HepG2 (cell line): ENCODE results near the gene EMC9.

Source experiments
- ATM ChIP-seq: fragments of 450-650 bp; IDR thresholded peaks from 2 replicates; pipeline ENCODE4 v1.7.1; 2017; ENCODE audit warnings: mild to moderate bottlenecking, borderline replicate concordance
- FOXK1 ChIP-seq: sonication (generic); formaldehyde crosslinking; IDR thresholded peaks from 2 replicates; pipeline ENCODE4 v1.4.0; 2020; ENCODE audit warnings: low read depth, missing genetic modification reagents, borderline replicate concordance
- KDM5A ChIP-seq: fragments of 200-600 bp; sonication (generic); IDR thresholded peaks from 2 replicates; pipeline ENCODE4 v1.7.0; 2018; ENCODE audit warnings: antibody characterized with exemption, mild to moderate bottlenecking, low read length, borderline replicate concordance
- MAX ChIP-seq: IDR thresholded peaks from 2 replicates; pipeline ENCODE4 v1.6.1; 2012; ENCODE audit warnings: inconsistent platforms
- NFYB ChIP-seq: sonication (generic); formaldehyde crosslinking; IDR thresholded peaks from 2 replicates; pipeline ENCODE4 v1.4.0; 2020; ENCODE audit warnings: missing genetic modification reagents
- NR2C2 ChIP-seq: sonication (generic); formaldehyde crosslinking; IDR thresholded peaks from 2 replicates; pipeline ENCODE4 v1.4.0; 2020; ENCODE audit warnings: missing genetic modification reagents, mild to moderate bottlenecking, moderate library complexity, borderline replicate concordance
- PRMT3 ChIP-seq: sonication (generic); formaldehyde crosslinking; IDR thresholded peaks from 2 replicates; pipeline ENCODE4 v1.8.1; 2022; ENCODE audit warnings: low read depth, mild to moderate bottlenecking, moderate library complexity, missing genetic modification reagents, borderline replicate concordance
- TF ChIP-seq, protein P1 (sequence below): sonication (generic); formaldehyde crosslinking; IDR thresholded peaks from 2 replicates; pipeline ENCODE4 v1.4.0; 2020; ENCODE audit warnings: missing genetic modification reagents

DNA sequence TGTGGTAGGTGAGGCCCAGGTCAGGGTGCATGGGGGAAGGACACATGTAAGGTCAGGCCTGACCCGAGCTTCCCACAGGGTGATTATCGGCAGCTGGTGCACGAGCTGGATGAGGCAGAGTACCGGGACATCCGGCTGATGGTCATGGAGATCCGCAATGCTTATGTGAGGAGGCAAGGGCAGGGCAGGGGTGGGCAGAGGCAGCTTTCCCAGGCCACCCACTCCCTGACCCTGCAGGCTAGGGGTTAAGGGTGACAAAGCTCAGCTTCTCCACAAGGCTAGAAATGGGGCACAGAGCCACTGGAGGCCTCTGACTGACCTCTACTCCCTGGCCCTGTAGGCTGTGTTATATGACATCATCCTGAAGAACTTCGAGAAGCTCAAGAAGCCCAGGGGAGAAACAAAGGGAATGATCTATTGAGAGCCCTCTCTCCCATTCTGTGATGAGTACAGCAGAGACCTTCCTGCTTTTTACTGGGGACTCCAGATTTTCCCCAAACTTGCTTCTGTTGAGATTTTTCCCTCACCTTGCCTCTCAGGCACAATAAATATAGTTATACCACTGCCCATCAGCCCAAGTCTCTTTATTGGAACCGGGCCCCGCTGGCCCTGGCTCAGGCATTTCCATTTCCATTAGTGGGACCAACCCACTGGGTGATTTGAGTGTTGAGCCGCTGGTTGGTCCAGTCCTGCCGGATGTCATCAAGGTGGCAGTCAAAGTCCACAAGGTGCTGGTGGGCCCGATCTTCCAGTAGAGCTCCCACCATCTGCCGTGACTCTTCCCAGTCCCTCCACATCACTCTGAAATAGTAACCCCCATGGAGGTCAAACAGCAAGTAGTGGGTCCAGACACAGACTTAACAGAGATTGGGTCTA is 2.8 kb downstream of the EMC9 start:
- no peak for TF ChIP-seq NFYB
- TF ChIP-seq FOXK1 (CRISPR knock-in tag), result no peak
- TF ChIP-seq ATM, result no peak
- TF ChIP-seq, protein P1, sequence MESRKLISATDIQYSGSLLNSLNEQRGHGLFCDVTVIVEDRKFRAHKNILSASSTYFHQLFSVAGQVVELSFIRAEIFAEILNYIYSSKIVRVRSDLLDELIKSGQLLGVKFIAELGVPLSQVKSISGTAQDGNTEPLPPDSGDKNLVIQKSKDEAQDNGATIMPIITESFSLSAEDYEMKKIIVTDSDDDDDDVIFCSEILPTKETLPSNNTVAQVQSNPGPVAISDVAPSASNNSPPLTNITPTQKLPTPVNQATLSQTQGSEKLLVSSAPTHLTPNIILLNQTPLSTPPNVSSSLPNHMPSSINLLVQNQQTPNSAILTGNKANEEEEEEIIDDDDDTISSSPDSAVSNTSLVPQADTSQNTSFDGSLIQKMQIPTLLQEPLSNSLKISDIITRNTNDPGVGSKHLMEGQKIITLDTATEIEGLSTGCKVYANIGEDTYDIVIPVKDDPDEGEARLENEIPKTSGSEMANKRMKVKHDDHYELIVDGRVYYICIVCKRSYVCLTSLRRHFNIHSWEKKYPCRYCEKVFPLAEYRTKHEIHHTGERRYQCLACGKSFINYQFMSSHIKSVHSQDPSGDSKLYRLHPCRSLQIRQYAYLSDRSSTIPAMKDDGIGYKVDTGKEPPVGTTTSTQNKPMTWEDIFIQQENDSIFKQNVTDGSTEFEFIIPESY (CRISPR knock-in tag), result no peak
- no peak for TF ChIP-seq MAX
- peak; percentile 53; the same call in 1 of the 2 replicates for TF ChIP-seq NR2C2 (CRISPR knock-in tag)
- no peak for TF ChIP-seq PRMT3
- no peak for TF ChIP-seq KDM5A
